Upper lobe of right lung (tissue), 1 donor: ENCODE measurements around the gene SKOR1. TPM values are rescaled to one million over a fixed set of nuclear protein-coding genes. Genes with fewer than 3 reads are reported as not detected.

ENCODE experiments used
- ATAC-seq: fragments of 200-7000 bp; cut with Tn5 transposase; one replicate; pipeline ENCODE4 v1.9.1; 2020; ENCODE audit warnings: mild to moderate bottlenecking, moderate library complexity
- DNase-seq: peaks from one replicate; pipeline ENCODE4 v3.0.0-alpha.2; 2020
- H3K27ac ChIP-seq: fragments of 200-600 bp; one replicate; pipeline ENCODE4 v1.8.0; 2022
- H3K27me3 ChIP-seq: fragments of 200-600 bp; one replicate; pipeline ENCODE4 v1.8.0; 2022; ENCODE audit warnings: mild to moderate bottlenecking
- H3K36me3 ChIP-seq: fragments of 200-600 bp; one replicate; pipeline ENCODE4 v1.8.0; 2022
- H3K4me1 ChIP-seq: fragments of 200-600 bp; one replicate; pipeline ENCODE4 v1.8.0; 2022
- H3K4me3 ChIP-seq: fragments of 200-600 bp; one replicate; pipeline ENCODE4 v1.8.0; 2022; ENCODE audit warnings: mild to moderate bottlenecking
- H3K9me3 ChIP-seq: fragments of 200-600 bp; one replicate; pipeline ENCODE4 v1.8.0; 2022
- intact Hi-C: fragments of 100-400 bp; cut with DNase I; formaldehyde crosslinking; loops from one replicate; pipeline ENCODE4 v1.11.0; 2022
- total RNA-seq: library from RNA; stranded (reverse); fragmentation: NEBNext Ultra II Directional; extraction: Animal tissue kit (Norgen Biotek cat#: 25700); gene quantifications from one replicate; pipeline ENCODE4 v1.2.1, GENCODE V29; 2021
- TF ChIP-seq, protein P1 (sequence below): fragments of 200-600 bp; IDR thresholded peaks from one replicate; pipeline ENCODE4 v1.8.0; 2022; ENCODE audit warnings: antibody characterized with exemption
- donor health status: DM: no; HTN: yes; CAD: no; lungs with severe emphysema.

Gene SKOR1
- total RNA-seq, 1 donor from 2014 or later, result 0.52 TPM

DNA sequence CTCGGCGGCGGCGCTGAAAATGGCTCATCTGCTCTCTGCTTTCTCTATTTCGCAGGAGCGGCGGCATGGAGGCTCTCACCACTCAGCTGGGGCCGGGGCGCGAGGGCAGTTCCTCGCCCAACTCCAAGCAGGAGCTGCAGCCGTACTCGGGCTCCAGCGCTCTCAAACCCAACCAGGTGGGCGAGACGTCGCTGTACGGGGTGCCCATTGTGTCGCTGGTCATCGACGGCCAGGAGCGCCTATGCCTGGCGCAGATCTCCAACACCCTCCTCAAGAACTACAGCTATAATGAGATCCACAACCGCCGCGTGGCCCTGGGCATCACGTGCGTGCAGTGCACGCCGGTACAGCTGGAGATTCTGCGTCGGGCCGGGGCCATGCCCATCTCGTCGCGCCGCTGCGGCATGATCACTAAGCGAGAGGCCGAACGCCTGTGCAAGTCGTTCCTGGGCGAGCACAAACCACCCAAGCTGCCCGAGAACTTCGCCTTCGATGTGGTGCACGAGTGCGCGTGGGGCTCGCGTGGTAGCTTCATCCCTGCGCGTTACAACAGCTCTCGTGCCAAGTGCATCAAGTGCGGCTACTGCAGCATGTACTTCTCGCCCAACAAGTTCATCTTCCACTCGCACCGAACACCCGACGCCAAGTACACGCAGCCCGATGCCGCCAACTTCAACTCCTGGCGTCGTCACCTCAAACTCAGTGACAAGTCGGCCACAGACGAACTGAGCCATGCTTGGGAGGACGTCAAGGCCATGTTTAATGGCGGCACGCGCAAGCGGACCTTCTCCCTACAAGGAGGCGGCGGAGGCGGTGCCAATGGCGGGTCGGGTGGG, 790 bp downstream of the SKOR1 start:
- Histone ChIP-seq H3K9me3 (no peaks in the 10 kb centered on the region), H3K27me3 (peaks cover 100% of the 10 kb centered on the region), H3K4me1 (peaks cover 30% of the 10 kb centered on the region), H3K27ac (no peak overlapping the region), H3K4me3 (no peak overlapping the region), H3K36me3 (no peaks in the 10 kb centered on the region)
- DNase-seq, result no peak
- intact Hi-C loops, result no loop called here
- TF ChIP-seq, protein P1, sequence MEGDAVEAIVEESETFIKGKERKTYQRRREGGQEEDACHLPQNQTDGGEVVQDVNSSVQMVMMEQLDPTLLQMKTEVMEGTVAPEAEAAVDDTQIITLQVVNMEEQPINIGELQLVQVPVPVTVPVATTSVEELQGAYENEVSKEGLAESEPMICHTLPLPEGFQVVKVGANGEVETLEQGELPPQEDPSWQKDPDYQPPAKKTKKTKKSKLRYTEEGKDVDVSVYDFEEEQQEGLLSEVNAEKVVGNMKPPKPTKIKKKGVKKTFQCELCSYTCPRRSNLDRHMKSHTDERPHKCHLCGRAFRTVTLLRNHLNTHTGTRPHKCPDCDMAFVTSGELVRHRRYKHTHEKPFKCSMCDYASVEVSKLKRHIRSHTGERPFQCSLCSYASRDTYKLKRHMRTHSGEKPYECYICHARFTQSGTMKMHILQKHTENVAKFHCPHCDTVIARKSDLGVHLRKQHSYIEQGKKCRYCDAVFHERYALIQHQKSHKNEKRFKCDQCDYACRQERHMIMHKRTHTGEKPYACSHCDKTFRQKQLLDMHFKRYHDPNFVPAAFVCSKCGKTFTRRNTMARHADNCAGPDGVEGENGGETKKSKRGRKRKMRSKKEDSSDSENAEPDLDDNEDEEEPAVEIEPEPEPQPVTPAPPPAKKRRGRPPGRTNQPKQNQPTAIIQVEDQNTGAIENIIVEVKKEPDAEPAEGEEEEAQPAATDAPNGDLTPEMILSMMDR, result no peak
- no peak for ATAC-seq

GRCh38 chr15:67826717-67827561, 1.6 kb downstream of the SKOR1 start:
- H3K36me3 ChIP-seq, result no peaks in the 10 kb centered on the region
- peak; percentile 41 for DNase-seq
- H3K4me1 ChIP-seq, result peaks cover 30% of the 10 kb centered on the region
- no peak overlapping the region for H3K27ac ChIP-seq
- TF ChIP-seq, protein P1, result no peak
- H3K9me3 ChIP-seq, result no peaks in the 10 kb centered on the region
- no peak for ATAC-seq
- peaks cover 100% of the 10 kb centered on the region for H3K27me3 ChIP-seq
- H3K4me3 ChIP-seq, result no peak overlapping the region
- intact Hi-C loops, result no loop called here

- Histone ChIP-seq H3K27me3 (peaks cover 100% of the 10 kb centered on the region), H3K27ac (no peak overlapping the region), H3K4me3 (no peak overlapping the region), H3K4me1 (peaks cover 33% of the 10 kb centered on the region), H3K9me3 (no peaks in the 10 kb centered on the region), H3K36me3 (no peaks in the 10 kb centered on the region)
- TF ChIP-seq, protein P1, result no peak
- peak; percentile 54 for DNase-seq
- no peak for ATAC-seq
- intact Hi-C loops, result no loop called here
Observed at GRCh38 chr15:67827562-67828277, 2.4 kb downstream of the SKOR1 start.

- Histone ChIP-seq H3K4me3 (no peak overlapping the region), H3K36me3 (no peaks in the 10 kb centered on the region), H3K4me1 (peaks cover 40% of the 10 kb centered on the region), H3K9me3 (no peaks in the 10 kb centered on the region), H3K27me3 (peaks cover 100% of the 10 kb centered on the region), H3K27ac (no peak overlapping the region)
- TF ChIP-seq, protein P1, result no peak
- DNase-seq (peak; percentile 50), ATAC-seq (no peak)
- intact Hi-C loops, result no loop called here
Observed at GRCh38 chr15:67828278-67828968, 3.1 kb downstream of the SKOR1 start.
